ENCODE data around the gene STIM2.
"Not testable (repeated sequence)": the region's sequence is repeated elsewhere in the genome, so short reads cannot be mapped to it uniquely, and the experiment has no call there.

The STIM2 gene

DNA sequence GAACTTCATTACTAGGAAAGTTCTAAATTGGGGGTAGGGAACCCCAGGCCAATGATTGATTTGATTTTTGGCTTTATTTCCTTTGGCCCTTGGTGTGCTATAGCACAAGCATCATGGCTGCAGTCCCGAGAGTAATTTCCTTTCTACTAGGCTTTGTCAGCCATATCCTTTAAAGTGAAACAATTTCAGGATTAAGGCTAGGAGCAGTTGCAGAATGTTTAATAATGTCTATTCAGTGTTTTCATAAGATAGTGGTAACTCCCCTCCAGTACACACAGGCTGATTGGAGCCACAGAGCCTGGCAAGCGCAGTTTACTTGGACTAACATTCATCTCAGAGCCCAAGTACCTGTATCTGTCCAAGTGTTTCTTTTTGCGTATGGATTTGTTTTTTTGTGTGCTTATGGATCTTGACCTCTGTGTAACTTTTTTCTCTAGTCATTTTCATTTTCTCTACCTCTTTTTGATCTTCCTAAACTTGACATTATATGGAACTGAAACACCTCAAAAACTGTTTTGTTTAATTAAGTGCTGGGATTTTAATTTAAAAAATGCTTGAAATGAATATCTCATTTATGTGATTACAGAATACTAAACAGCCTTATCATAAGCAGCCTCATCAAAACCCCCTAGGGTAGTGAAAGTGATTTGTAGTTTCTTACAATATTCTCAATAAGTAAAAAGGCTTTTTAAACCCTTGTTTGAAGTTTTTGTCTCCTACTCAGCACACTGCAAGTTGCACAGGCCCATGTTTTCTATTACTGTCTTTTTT is 7.5 kb downstream of the STIM2 start:
- no peak for DNase-seq (ENCODE audit: low read depth)

DNA sequence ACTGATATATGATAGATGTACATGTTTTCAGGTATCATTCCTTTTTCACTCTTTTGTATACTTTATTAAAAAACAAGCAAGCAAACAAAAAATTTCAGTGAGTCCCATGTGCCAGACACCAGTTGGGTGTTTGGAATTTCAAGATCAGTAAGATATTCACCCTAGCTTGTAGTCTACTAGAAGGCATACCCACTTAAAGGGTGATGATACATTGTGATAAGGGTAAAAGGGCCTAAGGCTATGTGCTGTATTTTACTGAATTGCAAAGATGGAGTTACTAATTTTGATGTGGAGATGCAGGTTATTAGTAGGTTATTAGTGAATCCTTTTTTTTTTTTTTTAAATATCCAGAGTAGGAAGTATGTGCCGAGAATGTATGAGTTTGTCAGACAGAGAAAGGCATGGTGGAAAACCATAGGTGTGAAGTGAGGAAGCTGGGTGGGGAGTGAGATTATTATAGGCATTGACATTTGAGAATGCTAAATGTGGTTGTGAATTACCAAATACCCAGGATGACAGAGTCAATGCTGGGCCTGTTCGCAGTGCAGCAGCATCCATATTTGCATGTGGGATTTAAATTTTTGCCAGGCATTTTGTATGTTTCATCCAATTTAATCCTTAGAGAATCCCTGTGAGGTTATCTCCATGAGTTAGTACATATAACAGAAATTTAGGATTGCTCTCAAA is 10.1 kb downstream of the STIM2 start:
- DNase-seq (ENCODE audit: low read depth), result no peak

DNA sequence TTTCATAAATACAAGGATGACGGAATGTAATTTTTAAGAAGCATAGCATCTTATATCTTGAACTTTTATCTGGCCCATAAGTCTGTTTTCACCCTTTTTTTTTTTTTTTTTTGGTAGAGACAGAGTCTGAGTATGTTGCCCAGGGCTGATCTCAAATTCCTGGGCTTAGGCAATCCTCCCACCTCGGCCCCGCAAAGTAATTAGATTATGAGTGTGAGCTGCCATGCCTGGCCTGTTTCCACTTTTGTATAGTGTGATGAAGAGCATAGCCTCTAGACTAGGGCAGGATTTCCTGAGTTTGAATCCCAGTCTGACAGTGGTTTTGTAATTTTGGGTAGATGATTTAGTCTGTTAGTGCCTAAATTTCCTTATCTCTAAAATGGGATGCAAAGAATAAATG is 11.0 kb downstream of the STIM2 start:
- no peak for DNase-seq (ENCODE audit: low read depth)

DNA sequence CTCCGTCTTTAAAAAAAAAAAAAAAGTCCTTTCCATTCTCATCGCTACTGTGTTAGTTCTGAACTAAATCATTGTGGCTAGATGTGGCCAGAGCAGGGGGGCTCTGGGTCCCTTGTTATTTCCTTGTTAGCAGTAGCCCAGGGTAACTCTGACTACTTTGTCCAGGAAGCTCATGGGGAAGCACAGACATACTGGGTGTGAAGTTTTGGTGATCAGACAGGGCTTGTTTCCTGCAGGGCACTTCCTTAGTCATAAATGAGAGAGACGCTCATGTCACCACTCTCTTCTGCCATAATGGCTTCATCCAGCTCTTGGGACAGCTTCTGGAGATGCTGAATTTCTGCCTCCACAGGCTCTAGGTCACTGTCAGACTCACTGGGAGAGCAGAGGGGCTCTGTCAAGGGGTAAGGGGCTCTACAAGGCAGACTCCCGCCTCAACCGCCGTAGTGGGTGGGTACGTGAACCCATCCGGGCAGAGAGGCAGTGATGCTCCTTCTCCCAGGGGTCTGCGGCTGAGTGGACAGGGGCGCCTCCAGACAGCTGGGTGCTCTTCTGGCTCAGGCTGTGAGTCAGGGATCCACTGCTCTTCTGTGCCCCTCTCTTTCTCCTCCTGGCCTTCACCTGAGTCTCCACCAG is 12.9 kb downstream of the STIM2 start:
- no peak for DNase-seq (ENCODE audit: low read depth)

DNA sequence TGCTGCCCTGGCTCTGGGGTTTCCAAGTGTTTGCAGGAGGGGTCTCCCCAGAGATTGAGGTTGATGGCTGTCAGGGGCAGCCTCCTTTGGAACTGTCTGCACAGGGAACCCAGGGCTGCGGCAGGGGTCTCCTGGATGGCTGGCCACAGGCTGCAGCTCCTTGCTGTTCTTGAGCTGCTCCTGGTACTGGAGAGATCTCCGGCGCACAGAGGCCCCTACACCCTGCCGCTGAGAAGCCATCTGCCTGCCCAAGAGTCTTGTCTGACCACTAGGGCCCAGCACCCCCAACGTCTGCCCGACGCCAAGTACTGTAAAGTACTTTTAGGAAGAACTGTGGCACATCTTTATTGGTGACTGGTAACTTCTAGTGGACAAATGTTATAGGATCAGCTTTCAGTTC is 13.5 kb downstream of the STIM2 start:
- DNase-seq (ENCODE audit: low read depth), result no peak

DNA sequence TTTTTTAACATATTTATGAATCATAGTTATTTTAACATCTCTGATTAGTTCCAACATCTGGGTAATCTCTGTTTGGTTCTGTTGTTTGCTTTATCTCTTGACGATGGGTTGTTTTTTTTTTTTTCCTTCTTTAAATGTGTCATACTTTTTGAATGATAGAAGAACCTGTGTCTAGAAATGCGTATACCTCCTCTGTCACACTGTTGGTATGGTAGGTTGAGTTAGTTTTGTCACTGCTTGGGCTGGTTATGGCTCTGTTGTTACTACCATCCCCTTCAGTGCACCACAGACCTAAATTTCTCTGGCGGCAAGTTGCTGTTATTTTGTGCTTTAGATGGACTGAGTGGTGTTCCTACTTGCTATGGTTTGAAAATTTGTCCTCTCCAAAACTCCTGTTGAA is 16.8 kb downstream of the STIM2 start:
- no peak for DNase-seq (ENCODE audit: low read depth)

DNA sequence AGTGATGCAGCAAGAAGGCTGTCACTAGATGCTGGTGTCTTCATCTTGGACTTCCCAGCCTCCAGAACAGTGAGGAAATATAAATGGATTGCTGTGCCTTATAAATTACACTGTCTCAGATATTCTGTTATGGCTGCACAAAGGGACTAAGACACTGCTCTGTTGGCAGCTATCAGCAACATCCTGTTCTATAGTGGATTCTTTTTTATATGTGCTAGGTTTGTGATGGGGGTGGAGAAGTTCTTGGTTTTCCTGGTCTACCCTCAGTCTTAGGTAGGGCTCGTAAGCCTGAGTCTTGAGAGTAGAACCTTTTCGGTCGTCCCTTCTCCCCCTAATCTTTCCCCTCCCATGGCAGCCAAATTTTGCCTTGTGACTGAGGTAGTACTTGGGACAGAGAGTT is 17.3 kb downstream of the STIM2 start:
- DNase-seq (ENCODE audit: low read depth), result no peak

DNA sequence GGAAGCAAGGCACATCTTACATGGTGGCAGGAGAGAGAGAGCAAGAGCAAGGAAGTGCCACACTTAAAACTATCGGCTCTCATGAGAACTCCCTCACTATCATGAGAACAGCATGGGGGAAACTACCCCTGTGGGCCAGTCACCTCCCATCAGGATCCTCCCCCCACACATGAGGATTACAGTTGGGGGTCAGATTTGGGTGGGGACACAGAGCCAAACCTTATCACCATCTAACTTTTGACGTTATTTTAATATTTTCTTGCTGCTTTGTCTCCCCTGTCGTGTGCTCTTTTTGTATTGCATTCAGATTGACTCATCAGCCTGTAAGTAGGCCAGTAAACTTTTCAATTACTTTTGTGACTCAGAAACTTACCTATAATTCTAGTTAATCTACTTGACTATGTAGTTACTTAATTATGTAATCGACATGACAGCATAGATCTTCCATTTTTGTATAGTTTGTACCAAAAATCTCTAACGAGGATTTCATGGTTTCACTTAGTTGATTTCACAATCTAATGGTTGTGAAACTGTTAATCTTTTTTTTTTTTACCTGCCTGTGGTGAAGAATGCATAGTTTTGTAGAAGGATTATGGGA is 18.3 kb downstream of the STIM2 start:
- DNase-seq (ENCODE audit: low read depth), result no peak

DNA sequence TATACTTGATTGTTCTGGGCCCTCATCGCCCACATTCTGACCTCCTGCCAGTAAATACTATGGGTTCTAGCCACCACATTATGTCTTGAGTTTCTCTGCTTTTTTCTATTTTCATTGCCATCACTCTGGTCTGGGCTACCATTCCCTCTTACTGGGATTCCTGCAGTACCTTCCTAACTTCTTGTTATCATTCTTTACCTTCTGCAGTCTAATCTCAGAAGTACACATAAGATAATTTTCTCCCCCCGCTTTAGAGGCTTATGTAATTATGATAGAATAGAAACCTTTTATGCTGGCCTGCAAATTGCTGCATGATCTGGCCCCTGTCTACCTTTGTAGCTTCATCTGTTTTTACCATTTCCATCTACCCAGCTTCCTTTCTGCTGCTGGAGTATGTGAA is 19.2 kb downstream of the STIM2 start:
- DNase-seq (ENCODE audit: low read depth), result no peak

DNA sequence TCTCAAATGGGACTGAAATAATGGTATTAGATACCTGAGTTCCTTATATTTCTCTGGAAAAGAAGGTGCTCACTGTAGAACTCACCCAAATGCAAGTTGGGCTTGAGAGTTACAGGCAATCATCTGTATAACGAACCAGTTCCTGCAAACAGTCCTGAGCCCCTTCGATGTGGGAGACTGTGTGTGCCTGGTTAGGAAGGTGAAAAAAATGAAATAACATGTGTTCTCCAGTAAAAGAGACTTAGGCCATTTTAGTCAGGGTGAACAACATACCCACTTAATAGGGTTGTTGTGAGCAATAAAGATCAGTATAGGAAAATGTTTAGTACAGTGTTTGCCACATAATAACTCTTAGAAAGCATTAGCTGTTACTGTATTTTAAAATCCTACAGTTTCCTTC is 23.4 kb downstream of the STIM2 start:
- no peak for DNase-seq (ENCODE audit: low read depth)

DNA sequence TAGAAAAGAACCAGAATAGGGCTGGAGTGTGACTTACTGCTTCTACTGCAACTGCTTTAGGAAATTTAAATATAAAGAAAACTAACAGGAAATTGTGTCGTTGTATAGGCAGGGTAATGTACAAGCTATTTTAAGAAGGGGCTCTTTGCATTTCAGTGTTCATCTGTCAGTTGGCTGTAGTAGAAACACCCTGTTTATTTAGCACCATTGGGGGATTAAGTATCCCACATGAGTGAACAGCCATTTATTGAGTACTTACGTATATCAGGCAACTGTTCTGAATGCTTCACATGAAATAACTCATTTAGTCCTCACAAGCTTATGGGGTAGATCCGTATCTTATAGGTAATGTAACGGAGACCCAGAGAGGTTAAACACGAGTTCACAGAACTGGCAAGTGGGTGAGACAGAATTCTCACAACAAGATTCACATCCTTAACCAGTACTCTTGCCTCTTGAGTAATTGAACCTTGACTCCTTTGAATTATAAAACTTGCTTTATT is 23.9 kb downstream of the STIM2 start:
- DNase-seq (ENCODE audit: low read depth), result no peak

DNA sequence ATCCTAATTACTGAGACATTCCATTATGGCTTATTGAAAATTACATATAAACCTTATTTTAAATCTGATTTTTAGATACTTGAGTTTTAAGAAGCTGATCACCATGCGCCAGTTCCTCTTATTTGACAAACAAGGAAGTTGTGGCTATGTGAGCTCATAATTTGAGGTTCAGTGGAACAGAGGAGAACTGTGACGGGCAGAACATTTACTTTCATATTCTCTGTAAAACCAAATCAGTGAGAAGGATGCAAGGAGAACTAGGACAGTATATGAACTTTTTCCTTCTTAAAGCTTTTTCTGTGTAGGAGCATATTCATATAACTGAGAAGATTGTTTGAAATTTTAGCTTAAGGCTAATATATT is 25.3 kb downstream of the STIM2 start:
- no peak for DNase-seq (ENCODE audit: low read depth)

DNA sequence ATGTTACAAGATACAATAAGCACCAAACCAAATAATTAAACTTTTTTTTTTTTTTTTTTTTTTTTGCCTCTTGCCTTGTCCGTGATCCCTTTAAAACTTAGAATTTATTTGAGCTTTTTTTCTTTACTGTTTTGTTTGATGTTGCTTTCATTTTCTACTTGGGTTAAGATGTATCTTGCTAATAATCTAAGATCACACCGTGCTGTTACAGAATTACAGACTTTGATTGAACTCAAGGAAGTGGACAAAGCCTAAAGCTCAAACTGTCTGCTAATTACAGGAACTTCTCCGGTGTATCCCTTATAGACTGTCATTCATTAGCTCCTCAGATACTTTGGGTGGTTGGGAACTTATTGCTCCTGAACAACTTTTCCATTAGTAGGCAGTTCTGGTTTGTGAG is 26.5 kb downstream of the STIM2 start:
- DNase-seq (ENCODE audit: low read depth), result no peak

DNA sequence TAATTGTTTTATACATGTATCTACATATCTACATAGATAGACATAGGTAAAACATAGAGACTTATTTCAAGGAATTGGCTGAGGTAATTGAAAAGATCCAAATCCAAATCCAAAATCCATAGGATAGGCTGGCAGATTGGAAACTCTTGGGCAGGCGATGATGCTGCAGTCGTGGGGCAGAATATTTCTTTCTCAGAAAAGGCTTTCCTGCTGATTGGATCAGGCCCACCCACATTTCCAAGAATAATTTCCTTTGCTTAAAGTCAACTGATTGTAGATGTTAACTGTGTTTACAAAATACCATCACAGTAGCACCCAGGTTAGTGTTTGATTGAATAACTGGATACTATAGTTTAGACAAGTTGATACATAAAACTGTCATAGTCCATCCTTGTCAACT is 27.2 kb downstream of the STIM2 start:
- DNase-seq (ENCODE audit: low read depth), result no peak

DNA sequence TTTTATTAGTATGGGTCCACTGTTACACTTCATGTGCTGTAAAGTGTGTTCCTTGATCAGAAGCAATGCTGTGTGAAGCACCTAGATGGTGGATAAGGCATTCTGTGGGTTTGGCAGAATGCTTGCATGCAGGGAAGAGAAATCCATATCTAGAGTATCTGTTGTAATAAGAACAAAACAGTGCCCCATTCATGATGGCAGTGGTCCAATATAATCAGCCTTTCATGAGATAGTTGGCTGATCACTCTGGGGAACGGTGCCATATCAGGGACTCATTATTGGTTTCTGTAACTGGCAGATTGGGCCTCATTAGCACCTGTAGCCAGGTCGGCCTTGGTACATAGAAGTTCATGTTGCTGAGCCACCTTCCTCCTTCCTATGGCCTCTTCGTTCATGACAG is 28.7 kb downstream of the STIM2 start:
- DNase-seq (ENCODE audit: low read depth), result no peak

DNA sequence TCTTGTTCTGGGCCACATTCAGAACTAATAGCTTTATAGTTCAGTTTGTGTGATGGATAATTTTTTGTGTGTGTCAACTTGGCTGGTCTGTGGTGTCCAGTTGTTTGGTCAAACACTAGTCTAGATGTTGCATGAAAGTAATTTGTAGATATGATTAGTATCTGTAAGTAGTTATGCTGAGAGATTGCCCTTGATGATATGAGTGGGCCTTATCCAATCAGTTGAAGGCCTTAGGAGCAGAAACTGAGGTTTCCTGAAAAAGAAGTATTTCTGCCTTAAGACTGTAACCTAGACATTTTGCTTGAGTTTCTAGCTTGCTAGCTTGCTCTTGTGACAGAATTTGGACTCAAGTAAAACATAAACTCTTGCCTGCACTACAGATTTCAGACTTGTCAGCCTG is 30.4 kb downstream of the STIM2 start:
- DNase-seq (ENCODE audit: low read depth), result no peak

DNA sequence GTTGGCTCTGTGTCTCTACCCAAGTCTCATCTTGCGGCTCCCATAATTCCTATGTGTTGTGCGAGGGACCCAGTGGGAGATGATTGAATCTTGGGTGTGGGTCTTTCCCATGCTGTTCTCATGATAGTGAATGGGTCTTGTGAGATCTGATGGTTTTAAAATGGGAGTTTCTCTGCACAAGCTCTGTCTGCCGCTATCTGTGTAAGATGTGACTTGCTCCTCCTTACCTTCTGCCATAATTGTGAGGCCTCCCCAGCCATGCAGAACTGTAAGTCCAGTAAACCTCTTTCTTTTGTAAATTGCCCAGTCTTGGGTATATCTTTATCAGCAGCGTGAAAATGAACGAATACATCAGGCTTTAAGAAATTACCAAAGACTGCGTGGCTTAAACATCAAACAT is 31.2 kb downstream of the STIM2 start:
- no peak for DNase-seq (ENCODE audit: low read depth)

DNA sequence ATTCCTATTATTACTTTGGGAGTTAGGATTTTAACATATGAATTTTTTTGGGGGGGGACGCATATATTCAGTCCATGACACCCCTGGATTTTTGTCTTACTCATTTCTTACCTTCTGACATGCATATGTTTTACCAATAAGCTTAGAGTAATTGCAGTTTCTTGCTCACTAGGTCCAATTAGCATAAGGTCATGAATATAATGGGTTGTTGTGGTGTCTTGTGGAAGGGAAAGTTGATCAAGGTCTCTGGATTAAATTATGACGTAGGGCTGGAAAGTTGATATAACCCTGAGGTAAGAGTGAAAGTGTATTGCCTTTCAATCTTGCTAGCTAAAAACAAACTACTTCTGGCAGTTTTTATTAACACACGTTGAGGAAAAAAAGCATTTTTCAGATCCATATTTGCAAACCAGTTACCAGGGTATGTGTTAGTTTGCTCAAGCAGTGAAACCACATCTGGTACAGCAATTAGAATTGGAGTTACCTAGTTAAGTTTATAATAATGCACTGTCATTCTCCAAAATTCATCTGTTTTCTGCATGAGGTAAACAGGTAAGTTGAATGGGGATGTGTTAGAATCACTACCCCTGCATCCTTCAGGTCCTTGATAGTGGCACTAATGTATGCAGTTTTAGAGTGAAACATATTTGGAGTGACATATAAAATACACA is 32.0 kb downstream of the STIM2 start:
- no peak for DNase-seq (ENCODE audit: low read depth)

DNA sequence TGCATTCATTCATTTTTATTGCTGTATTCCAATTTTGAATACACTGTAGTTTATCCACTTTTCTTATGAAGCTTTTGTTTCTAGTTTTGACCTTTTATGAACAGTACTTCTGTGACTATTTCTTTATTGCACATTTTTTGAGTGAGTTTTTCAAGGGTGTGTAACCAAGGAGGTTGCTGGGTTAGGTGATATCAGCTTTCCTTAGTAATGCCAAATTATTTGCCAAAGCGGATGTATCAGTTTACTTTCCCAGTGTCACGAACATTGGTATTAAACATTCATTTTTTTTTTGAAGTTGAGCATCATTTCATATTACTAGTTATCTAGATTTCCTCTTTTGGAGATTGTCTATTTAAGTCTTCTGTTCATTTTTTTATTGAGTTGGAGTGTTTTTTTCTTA is 32.9 kb downstream of the STIM2 start:
- no peak for DNase-seq (ENCODE audit: low read depth)

DNA sequence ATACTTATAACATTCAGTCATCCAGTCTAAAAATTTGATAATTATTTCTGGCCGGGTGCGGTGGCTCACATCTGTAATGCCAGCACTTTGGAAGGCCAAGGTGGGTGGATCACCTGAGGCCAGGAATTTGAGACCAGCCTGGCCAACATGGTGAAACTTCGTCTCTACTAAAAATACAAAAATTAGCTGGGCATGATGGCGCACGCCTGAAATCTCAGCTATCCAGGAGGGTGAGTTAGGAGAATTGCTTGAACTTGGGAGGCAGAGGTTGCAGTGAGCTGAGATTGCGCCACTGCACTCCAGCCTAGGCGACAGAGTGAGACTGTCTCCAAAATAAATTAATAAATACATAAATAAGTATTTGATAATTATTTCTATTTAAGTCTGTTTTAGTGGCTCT is 34.2 kb downstream of the STIM2 start:
- DNase-seq (ENCODE audit: low read depth), result not testable (repeated sequence)

DNA sequence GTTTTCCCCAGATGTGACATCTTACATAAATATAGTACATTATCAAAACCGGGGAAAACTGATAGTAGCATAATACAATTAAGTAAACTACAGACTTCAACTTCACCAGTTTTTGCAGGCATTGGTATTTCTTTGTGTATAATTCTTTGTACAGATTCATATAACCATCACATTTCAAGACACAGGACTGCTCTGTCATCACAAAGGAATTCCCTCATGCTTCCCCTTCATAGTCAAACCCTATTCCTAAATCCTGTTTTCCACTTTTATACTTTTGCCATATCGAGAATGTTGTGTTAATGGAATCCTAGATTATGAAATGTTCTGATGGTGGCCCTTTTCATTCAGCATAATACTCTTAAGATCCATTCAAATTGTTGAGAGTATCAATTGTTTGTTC is 36.0 kb downstream of the STIM2 start:
- DNase-seq (ENCODE audit: low read depth), result no peak

DNA sequence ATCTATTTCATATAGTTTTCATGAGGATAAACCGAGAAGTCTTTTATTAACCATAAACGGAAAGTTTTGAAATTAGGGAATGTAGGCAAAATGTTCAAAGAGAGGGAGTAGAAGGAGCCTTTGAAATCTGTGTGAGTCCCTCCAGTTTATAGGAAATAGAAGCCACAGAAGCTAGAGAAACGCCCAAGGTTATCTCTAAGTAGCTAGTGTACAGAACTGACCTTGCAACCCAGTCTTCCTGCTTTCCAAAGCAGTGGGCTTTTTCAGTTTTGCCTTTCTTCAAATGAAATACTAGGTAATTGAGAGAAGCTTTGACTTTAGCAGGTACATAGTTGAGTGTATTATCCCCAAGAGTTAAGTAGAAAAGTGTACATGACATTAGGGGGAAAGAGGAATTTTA is 39.4 kb downstream of the STIM2 start:
- no peak for DNase-seq (ENCODE audit: low read depth)
